Fibroblast of skin of left quadriceps (primary cell): ENCODE data around the gene NQO1.
A peak's percentile ranks its signal among the peaks of the same experiment; 100 is the strongest.
"Not testable (repeated sequence)": the region's sequence is repeated elsewhere in the genome, so short reads cannot be mapped to it uniquely, and the experiment has no call there.

Experiments used
- DNase-seq, 2 experiments: peaks; one replicate each; pipeline ENCODE4 v3.0.0-alpha.2; 2013; ENCODE audit warnings: low read depth in 2 of 2

The NQO1 gene

GRCh38 chr16:69741951-69742904, 15.9 kb upstream of the NQO1 start:
- DNase-seq, result no peak

GRCh38 chr16:69741519-69741918, 15.2 kb upstream of the NQO1 start:
- no peak for DNase-seq

GRCh38 chr16:69732101-69732500, 5.7 kb upstream of the NQO1 start:
- no peak for DNase-seq

GRCh38 chr16:69731280-69731679, 4.9 kb upstream of the NQO1 start:
- DNase-seq, result not testable (repeated sequence)

- DNase-seq, result not testable (repeated sequence)
Measured at GRCh38 chr16:69729030-69729429, 2.7 kb upstream of the NQO1 start.

GRCh38 chr16:69727916-69728270, 1.5 kb upstream of the NQO1 start:
- no peak for DNase-seq

GRCh38 chr16:69725480-69726312, 664 bp downstream of the NQO1 start:
- DNase-seq, result no peak

- no peak for DNase-seq
Measured at GRCh38 chr16:69724981-69725479, 1.3 kb downstream of the NQO1 start.

GRCh38 chr16:69724414-69724873, 1.9 kb downstream of the NQO1 start:
- no peak for DNase-seq

GRCh38 chr16:69721441-69721957, 4.9 kb downstream of the NQO1 start:
- DNase-seq, result no peak

GRCh38 chr16:69720822-69721430, 5.4 kb downstream of the NQO1 start:
- no peak for DNase-seq

- no peak for DNase-seq
Measured at GRCh38 chr16:69718111-69718764, 8.1 kb downstream of the NQO1 start.

GRCh38 chr16:69717066-69717465, 9.3 kb downstream of the NQO1 start:
- DNase-seq, result no peak

GRCh38 chr16:69712914-69713581, 13.3 kb downstream of the NQO1 start:
- DNase-seq, result no peak

- DNase-seq, result no peak
Measured at GRCh38 chr16:69712277-69712676, 14.1 kb downstream of the NQO1 start.

- DNase-seq, result no peak
Measured at GRCh38 chr16:69711115-69711740, 15.1 kb downstream of the NQO1 start.

GRCh38 chr16:69709456-69710084, 16.8 kb downstream of the NQO1 start:
- DNase-seq, result peak; percentile 44 to 58

GRCh38 chr16:69707920-69708683, 18.3 kb downstream of the NQO1 start:
- no peak for DNase-seq

- DNase-seq, result no peak
Measured at GRCh38 chr16:69706975-69707340, 19.4 kb downstream of the NQO1 start.
